ENCODE data around the gene RPS27.

DNA sequence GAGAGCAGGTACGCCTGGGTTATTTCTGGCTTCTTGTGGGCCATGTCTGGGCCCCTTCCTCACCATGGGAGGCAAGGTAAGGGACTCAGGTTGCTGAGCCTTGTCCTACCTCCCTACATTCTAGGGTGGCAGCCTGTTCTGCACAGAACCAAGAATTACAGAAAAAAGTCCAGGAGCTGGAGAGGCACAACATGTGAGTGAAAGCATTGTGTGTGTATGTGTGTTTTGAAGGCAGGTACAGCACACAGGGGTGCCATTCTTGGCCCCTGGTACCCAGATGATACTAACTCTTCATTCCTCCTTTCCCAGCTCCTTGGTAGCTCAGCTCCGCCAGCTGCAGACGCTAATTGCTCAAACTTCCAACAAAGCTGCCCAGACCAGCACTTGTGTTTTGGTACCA, 17.5 kb upstream of the RPS27 start:
- TF ChIP-seq, protein P1, sequence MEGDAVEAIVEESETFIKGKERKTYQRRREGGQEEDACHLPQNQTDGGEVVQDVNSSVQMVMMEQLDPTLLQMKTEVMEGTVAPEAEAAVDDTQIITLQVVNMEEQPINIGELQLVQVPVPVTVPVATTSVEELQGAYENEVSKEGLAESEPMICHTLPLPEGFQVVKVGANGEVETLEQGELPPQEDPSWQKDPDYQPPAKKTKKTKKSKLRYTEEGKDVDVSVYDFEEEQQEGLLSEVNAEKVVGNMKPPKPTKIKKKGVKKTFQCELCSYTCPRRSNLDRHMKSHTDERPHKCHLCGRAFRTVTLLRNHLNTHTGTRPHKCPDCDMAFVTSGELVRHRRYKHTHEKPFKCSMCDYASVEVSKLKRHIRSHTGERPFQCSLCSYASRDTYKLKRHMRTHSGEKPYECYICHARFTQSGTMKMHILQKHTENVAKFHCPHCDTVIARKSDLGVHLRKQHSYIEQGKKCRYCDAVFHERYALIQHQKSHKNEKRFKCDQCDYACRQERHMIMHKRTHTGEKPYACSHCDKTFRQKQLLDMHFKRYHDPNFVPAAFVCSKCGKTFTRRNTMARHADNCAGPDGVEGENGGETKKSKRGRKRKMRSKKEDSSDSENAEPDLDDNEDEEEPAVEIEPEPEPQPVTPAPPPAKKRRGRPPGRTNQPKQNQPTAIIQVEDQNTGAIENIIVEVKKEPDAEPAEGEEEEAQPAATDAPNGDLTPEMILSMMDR (IDR thresholded peaks at IDR 0.05; ENCODE audit: insufficient read depth, low read length) = no peak
- TF ChIP-seq POLR2AphosphoS5 (IDR thresholded peaks at IDR 0.05; ENCODE audit: low read depth) (no peak), GABPA (IDR thresholded peaks at IDR 0.05; ENCODE audit: low read depth) (no peak), SPI1 (IDR thresholded peaks at IDR 0.05; ENCODE audit: borderline replicate concordance, low read depth) (no peak)
- TF ChIP-seq, protein P2, sequence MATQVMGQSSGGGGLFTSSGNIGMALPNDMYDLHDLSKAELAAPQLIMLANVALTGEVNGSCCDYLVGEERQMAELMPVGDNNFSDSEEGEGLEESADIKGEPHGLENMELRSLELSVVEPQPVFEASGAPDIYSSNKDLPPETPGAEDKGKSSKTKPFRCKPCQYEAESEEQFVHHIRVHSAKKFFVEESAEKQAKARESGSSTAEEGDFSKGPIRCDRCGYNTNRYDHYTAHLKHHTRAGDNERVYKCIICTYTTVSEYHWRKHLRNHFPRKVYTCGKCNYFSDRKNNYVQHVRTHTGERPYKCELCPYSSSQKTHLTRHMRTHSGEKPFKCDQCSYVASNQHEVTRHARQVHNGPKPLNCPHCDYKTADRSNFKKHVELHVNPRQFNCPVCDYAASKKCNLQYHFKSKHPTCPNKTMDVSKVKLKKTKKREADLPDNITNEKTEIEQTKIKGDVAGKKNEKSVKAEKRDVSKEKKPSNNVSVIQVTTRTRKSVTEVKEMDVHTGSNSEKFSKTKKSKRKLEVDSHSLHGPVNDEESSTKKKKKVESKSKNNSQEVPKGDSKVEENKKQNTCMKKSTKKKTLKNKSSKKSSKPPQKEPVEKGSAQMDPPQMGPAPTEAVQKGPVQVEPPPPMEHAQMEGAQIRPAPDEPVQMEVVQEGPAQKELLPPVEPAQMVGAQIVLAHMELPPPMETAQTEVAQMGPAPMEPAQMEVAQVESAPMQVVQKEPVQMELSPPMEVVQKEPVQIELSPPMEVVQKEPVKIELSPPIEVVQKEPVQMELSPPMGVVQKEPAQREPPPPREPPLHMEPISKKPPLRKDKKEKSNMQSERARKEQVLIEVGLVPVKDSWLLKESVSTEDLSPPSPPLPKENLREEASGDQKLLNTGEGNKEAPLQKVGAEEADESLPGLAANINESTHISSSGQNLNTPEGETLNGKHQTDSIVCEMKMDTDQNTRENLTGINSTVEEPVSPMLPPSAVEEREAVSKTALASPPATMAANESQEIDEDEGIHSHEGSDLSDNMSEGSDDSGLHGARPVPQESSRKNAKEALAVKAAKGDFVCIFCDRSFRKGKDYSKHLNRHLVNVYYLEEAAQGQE (IDR thresholded peaks at IDR 0.05; ENCODE audit: insufficient replicate concordance, low read depth) = no peak

All from HL-60 (cell line).